ENCODE measurements around the gene ARF6. TPM values are rescaled to one million over a fixed set of nuclear protein-coding genes. Genes with fewer than 3 reads are reported as not detected.

The ARF6 gene
- polyA plus RNA-seq, 1 of the 3 experiments (the other 2 are of a cell fraction), result 45.2 TPM

- TF ChIP-seq TEAD4 (IDR thresholded peaks at IDR 0.05; ENCODE audit: borderline replicate concordance, insufficient read depth) (peak; percentile 4; the same call in 1 of the 2 replicates), USF2 (IDR thresholded peaks at IDR 0.05; ENCODE audit: borderline replicate concordance, low read depth, low read length) (no peak), CHD2 (IDR thresholded peaks at IDR 0.05; ENCODE audit: low read length, partially characterized antibody) (peak; percentile 21), GABPA (IDR thresholded peaks at IDR 0.05; ENCODE audit: low read depth) (no peak), PBX3 (IDR thresholded peaks at IDR 0.05) (no peak), EP300 (IDR thresholded peaks at IDR 0.05; ENCODE audit: borderline replicate concordance in 1 of 2, low read depth in 1 of 2, low read length in 1 of 2) (no peak), MXI1 (IDR thresholded peaks at IDR 0.05; ENCODE audit: low read depth, low read length) (no peak), NFIC (IDR thresholded peaks at IDR 0.05; ENCODE audit: borderline replicate concordance) (no peak), USF1 (IDR thresholded peaks at IDR 0.05; ENCODE audit: borderline replicate concordance, low read depth) (no peak), TCF12 (IDR thresholded peaks at IDR 0.05) (peak; percentile 30; the same call in 1 of the 2 replicates), RCOR1 (IDR thresholded peaks at IDR 0.05; ENCODE audit: low read length) (peak; percentile 58), REST (IDR thresholded peaks at IDR 0.05; ENCODE audit: low read depth, low read length) (0 out of 2 replicates have a peak, but pooled peaks have one; percentile 3)
Observed at GRCh38 chr14:49862089-49862673, 30.7 kb upstream of the ARF6 start (continued).
